Mesenchymal stem cell (in vitro differentiated cells and primary cell): ENCODE results near the gene DHX30. TPM values are rescaled to one million over a fixed set of nuclear protein-coding genes. Genes with fewer than 3 reads are reported as not detected.

Experiments used
- DNase-seq: peaks from one replicate; pipeline ENCODE4 v3.0.0-alpha.2; 2013
- H2AFZ ChIP-seq: one replicate; pipeline ENCODE4 v1.6.1; 2013; ENCODE audit warnings: low read depth, mild to moderate bottlenecking, control low read depth, inconsistent platforms, low read length, moderate library complexity
- H2AK5ac ChIP-seq: 2 replicates; pipeline ENCODE4 v1.6.1; 2013; ENCODE audit warnings: low read length, moderate library complexity, mild to moderate bottlenecking, inconsistent platforms; ENCODE audit not compliant: severe bottlenecking
- H2BK120ac ChIP-seq: one replicate; pipeline ENCODE4 v1.6.1; 2013; ENCODE audit warnings: low read depth, mild to moderate bottlenecking, inconsistent platforms, low read length, moderate library complexity
- H2BK12ac ChIP-seq, 2 experiments: one replicate each; pipeline ENCODE4 v1.6.1; 2013; ENCODE audit warnings: inconsistent platforms in 2 of 2, low read length in 2 of 2, mild to moderate bottlenecking in 2 of 2, moderate library complexity in 2 of 2, control low read depth in 1 of 2
- H2BK15ac ChIP-seq: one replicate; pipeline ENCODE4 v1.6.1; 2013; ENCODE audit warnings: mild to moderate bottlenecking, low read depth, inconsistent platforms; ENCODE audit not compliant: poor library complexity, severe bottlenecking
- H2BK5ac ChIP-seq: 2 replicates; pipeline ENCODE4 v1.6.1; 2013; ENCODE audit warnings: low read depth, mild to moderate bottlenecking, low read length, control low read depth, inconsistent platforms; ENCODE audit not compliant: poor library complexity, severe bottlenecking
- H3K14ac ChIP-seq, 2 experiments: one replicate each; pipeline ENCODE4 v1.6.1; 2013; ENCODE audit warnings: inconsistent platforms in 2 of 2, low read length in 2 of 2, control low read depth in 1 of 2, mild to moderate bottlenecking in 1 of 2, moderate library complexity in 1 of 2
- H3K18ac ChIP-seq, 2 experiments: one replicate each; pipeline ENCODE4 v1.6.1; 2013; ENCODE audit warnings: inconsistent platforms in 2 of 2, low read length in 2 of 2, control low read depth in 1 of 2, low read depth in 1 of 2, mild to moderate bottlenecking in 1 of 2
- H3K23ac ChIP-seq, 2 experiments: one replicate each; pipeline ENCODE4 v1.6.1; 2013; ENCODE audit warnings: inconsistent platforms in 2 of 2, low read length in 2 of 2, mild to moderate bottlenecking in 2 of 2, moderate library complexity in 2 of 2, control low read depth in 1 of 2
- H3K27ac ChIP-seq: 2 replicates; pipeline ENCODE4 v1.5.1; 2013; ENCODE audit warnings: mild to moderate bottlenecking, moderate library complexity, low read length, control low read depth, inconsistent platforms; ENCODE audit not compliant: poor library complexity, severe bottlenecking
- H3K27me3 ChIP-seq, 2 experiments: 2 replicates each; pipeline versions ENCODE4 v1.6.1 to v1.7.0; 2013; ENCODE audit warnings: low read length in 2 of 2, mild to moderate bottlenecking in 2 of 2, moderate library complexity in 2 of 2, control low read depth in 1 of 2, inconsistent platforms in 1 of 2; ENCODE audit not compliant: control insufficient read depth in 1 of 2, insufficient read depth in 1 of 2
- H3K36me3 ChIP-seq, 2 experiments: 2 replicates each; pipeline versions ENCODE4 v1.6.1 to v1.7.0; 2013; ENCODE audit warnings: low read length in 2 of 2, control low read depth in 1 of 2, inconsistent platforms in 1 of 2, low read depth in 1 of 2, mild to moderate bottlenecking in 1 of 2; ENCODE audit not compliant: insufficient read depth in 2 of 2, control insufficient read depth in 1 of 2
- H3K4ac ChIP-seq, 2 experiments: one replicate each; pipeline ENCODE4 v1.6.1; 2013; ENCODE audit warnings: inconsistent platforms in 2 of 2, low read length in 2 of 2, mild to moderate bottlenecking in 2 of 2, moderate library complexity in 2 of 2, control low read depth in 1 of 2, low read depth in 1 of 2
- H3K4me1 ChIP-seq: 2 replicates; pipeline ENCODE4 v1.6.1; 2013; ENCODE audit warnings: low read depth, low read length, control low read depth; ENCODE audit not compliant: control insufficient read depth, insufficient read depth
- H3K4me2 ChIP-seq: 2 replicates; pipeline ENCODE4 v1.6.1; 2013; ENCODE audit warnings: low read length, mild to moderate bottlenecking, inconsistent platforms; ENCODE audit not compliant: poor library complexity, severe bottlenecking
- H3K4me3 ChIP-seq, 2 experiments: 2 replicates each; pipeline versions ENCODE4 v1.5.1 to v1.7.0; 2013; ENCODE audit warnings: low read length in 2 of 2, mild to moderate bottlenecking in 2 of 2, control low read depth in 1 of 2, low read depth in 1 of 2; ENCODE audit not compliant: insufficient read depth in 1 of 2
- H3K79me1 ChIP-seq: replicated peaks from 2 replicates; pipeline ENCODE4 v1.6.1; 2013; ENCODE audit warnings: mild to moderate bottlenecking, control low read depth, low read length, inconsistent platforms; ENCODE audit not compliant: poor library complexity, severe bottlenecking
- H3K9ac ChIP-seq: 2 replicates; pipeline ENCODE4 v1.7.0; 2013; ENCODE audit warnings: mild to moderate bottlenecking, low read length, moderate library complexity
- H3K9me3 ChIP-seq: 2 replicates; pipeline ENCODE4 v1.7.0; 2013; ENCODE audit warnings: mild to moderate bottlenecking, low read length; ENCODE audit not compliant: control insufficient read depth
- H4K8ac ChIP-seq: one replicate; pipeline ENCODE4 v1.6.1; 2013; ENCODE audit warnings: inconsistent platforms, mild to moderate bottlenecking, low read length, moderate library complexity
- H4K91ac ChIP-seq: one replicate; pipeline ENCODE4 v1.6.1; 2013; ENCODE audit warnings: mild to moderate bottlenecking, low read length, inconsistent platforms
- WGBS: methylation state at CpG from one replicate; pipeline ENCODE4 v1.1.7; 2013; ENCODE audit warnings: mixed read lengths; 5-methylcytosine and 5-hydroxymethylcytosine counted together
- small RNA-seq: library from polyadenylated mRNA; stranded (forward); fragments of <200 nt; extraction: miRNeasy Mini kit (QIAGEN cat#:217004); gene quantifications from one replicate; pipeline ENCODE3, GENCODE V24; 2013; ENCODE audit warnings: low read depth

Gene DHX30

DNA sequence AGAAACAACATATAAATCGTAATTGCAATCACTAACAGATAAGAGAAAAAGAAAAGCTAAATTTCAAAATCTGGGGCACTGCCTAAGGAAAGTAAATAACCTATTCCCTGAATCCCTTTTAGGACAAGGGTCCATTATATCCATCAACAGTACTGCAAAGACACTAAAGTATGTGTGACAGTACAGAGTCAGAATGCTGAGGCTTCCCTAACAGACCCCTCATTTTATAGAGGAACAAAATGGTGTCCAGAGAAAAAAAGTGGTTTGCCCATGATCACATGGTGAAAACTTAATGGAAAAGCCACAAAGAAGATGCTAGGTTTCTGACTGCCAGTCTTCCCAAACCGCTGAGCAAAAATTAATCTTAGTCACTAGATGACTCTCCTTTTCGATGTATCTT lies 93.8 kb downstream of the DHX30 start:
- H3K79me1 ChIP-seq: peaks cover 29% of the 10 kb centered on the region
- H3K23ac ChIP-seq: no peak overlapping the region
- H3K4me1 ChIP-seq: no peaks in the 10 kb centered on the region
- H2BK15ac ChIP-seq: no peak overlapping the region
- no peak overlapping the region for H3K4me3 ChIP-seq
- H3K36me3 ChIP-seq: peaks cover 22 to 79% of the 10 kb centered on the region in 2 experiments
- H3K14ac ChIP-seq: no peak overlapping the region
- no peak overlapping the region for H4K8ac ChIP-seq
- no peak overlapping the region for H2BK12ac ChIP-seq
- H3K4me2 ChIP-seq: no peak overlapping the region
- no peak overlapping the region for H2AFZ ChIP-seq
- H3K9me3 ChIP-seq: no peaks in the 10 kb centered on the region
- no peak overlapping the region for H2BK5ac ChIP-seq
- H3K9ac ChIP-seq: no peak overlapping the region
- H3K27ac ChIP-seq: no peak overlapping the region
- no peak overlapping the region for H4K91ac ChIP-seq
- H3K18ac ChIP-seq: no peak overlapping the region
- H3K4ac ChIP-seq: no peak overlapping the region
- no peak overlapping the region for H2AK5ac ChIP-seq
- H2BK120ac ChIP-seq: no peak overlapping the region
- WGBS: 96% methylated on average over 3 of the region's 3 CpGs
- no peaks in the 10 kb centered on the region for H3K27me3 ChIP-seq
- DNase-seq: no peak

DNA sequence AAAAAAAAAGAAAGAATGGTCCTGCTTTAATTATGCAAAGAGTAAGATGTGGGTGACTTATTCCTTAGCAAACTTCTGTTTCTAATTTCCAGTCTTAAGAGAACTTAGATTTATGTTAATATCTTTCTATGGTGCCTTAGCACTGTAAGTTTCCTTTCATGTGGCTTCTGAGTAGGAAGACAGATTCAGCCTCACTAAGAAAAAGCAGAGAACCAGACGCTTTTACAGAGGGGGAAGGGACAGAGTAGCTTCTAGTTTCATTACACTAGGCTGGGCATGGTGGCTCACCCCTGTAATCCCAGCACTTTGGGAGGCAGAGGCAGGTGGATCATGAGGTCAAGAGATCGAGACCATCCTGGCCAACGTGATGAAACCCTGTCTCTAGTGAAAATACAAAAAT lies 95.0 kb downstream of the DHX30 start:
- Histone ChIP-seq H3K9ac (no peak overlapping the region), H4K8ac (no peak overlapping the region), H2BK120ac (no peak overlapping the region), H3K4me2 (no peak overlapping the region), H3K79me1 (peaks cover 22% of the 10 kb centered on the region), H3K9me3 (no peaks in the 10 kb centered on the region), H2AFZ (no peak overlapping the region), H3K4me3 (no peak overlapping the region), H3K4ac (no peak overlapping the region), H2BK5ac (no peak overlapping the region), H3K27me3 (no peaks in the 10 kb centered on the region), H3K27ac (no peak overlapping the region), H4K91ac (no peak overlapping the region), H3K14ac (no peak overlapping the region), H3K36me3 (peaks cover 19 to 76% of the 10 kb centered on the region in 2 experiments), H2BK15ac (no peak overlapping the region), H2BK12ac (no peak overlapping the region), H3K4me1 (no peaks in the 10 kb centered on the region), H2AK5ac (no peak overlapping the region), H3K23ac (no peak overlapping the region), H3K18ac (no peak overlapping the region)
- 98% methylated on average over 3 of the region's 3 CpGs for WGBS
- DNase-seq: no peak

DNA sequence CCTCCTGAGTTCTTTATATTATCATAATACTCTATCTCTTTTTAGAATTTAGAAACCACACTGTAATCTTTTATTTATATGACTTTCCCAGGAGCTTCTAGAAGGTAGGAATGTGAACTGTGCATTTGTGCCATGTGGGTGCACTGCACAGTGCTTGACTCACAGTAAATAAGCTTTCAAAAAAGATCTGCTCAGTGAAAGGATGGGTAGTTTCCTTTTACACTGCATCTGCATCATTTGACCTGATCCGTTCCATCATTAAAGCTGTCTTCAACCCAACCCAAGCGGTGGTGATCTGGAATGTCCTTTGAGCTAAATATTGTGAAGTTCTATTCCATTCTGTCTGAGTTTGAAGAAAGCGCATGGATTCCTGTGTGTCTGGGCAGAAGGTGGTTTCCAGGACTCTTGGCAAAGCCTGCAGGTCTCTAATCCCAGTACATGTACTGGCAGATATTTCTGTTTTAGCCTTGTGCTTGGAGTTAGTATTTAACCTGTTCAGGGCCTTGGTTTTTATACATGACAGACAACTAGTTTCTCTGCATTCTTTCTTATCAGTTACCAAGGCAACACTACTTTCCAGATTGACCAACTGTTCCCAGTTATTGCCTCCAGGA lies 96.7 kb downstream of the DHX30 start:
- Histone ChIP-seq H4K91ac (no peak overlapping the region), H3K9me3 (no peaks in the 10 kb centered on the region), H3K4me3 (no peak overlapping the region), H4K8ac (no peak overlapping the region), H2AK5ac (no peak overlapping the region), H3K4me1 (no peaks in the 10 kb centered on the region), H3K23ac (no peak overlapping the region), H2AFZ (no peak overlapping the region), H3K36me3 (peaks cover 20 to 73% of the 10 kb centered on the region in 2 experiments), H3K14ac (no peak overlapping the region), H2BK5ac (no peak overlapping the region), H3K9ac (no peak overlapping the region), H3K27ac (no peak overlapping the region), H3K4me2 (no peak overlapping the region), H2BK120ac (no peak overlapping the region), H3K18ac (no peak overlapping the region), H3K79me1 (peaks cover 19% of the 10 kb centered on the region), H3K4ac (no peak overlapping the region), H2BK12ac (no peak overlapping the region), H3K27me3 (no peaks in the 10 kb centered on the region), H2BK15ac (no peak overlapping the region)
- no peak for DNase-seq
- 93% methylated on average over 2 of the region's 3 CpGs for WGBS

Small RNAs within 50 kb of the gene (small RNA-seq; reads per million reads assigned to genes)
- gene MIR1226: 30.8 reads per million, percentile 89 among the genes with 10 or more reads in this experiment
- gene RF02271: not detected
